NCI-H82 (cell line): ENCODE results near the gene ZCCHC2.

Experiments used
- DNase-seq: peaks from one replicate; lab custom pipeline; 2025; lab: John Stamatoyannopoulos, UW

The ZCCHC2 gene

GRCh38 chr18:62610351-62610700 lies 87.5 kb downstream of the ZCCHC2 start:
- DNase-seq: no peak

GRCh38 chr18:62610701-62611411 lies 88.0 kb downstream of the ZCCHC2 start:
- peak; percentile 68 for DNase-seq

GRCh38 chr18:62611453-62612288 lies 88.8 kb downstream of the ZCCHC2 start:
- DNase-seq: no peak

GRCh38 chr18:62612289-62612645 lies 89.4 kb downstream of the ZCCHC2 start:
- DNase-seq: no peak

GRCh38 chr18:62612776-62613175 lies 90.0 kb downstream of the ZCCHC2 start:
- no peak for DNase-seq

- DNase-seq: no peak
These were observed 91.7 kb downstream of the ZCCHC2 start for GRCh38 chr18:62614494-62614893.

- no peak for DNase-seq
These were observed 93.5 kb downstream of the ZCCHC2 start for GRCh38 chr18:62616331-62616805.

- DNase-seq: no peak
These were observed 95.2 kb downstream of the ZCCHC2 start for GRCh38 chr18:62617793-62618591.

GRCh38 chr18:62618735-62619134 lies 95.9 kb downstream of the ZCCHC2 start:
- no peak for DNase-seq

- no peak for DNase-seq
These were observed 98.7 kb downstream of the ZCCHC2 start for GRCh38 chr18:62621546-62621945.

GRCh38 chr18:62625019-62625418 lies 102.2 kb downstream of the ZCCHC2 start:
- no peak for DNase-seq
